Measurements from ENCODE around the gene VENTX. TPM values are rescaled to one million over a fixed set of nuclear protein-coding genes. Genes with fewer than 3 reads are reported as not detected.

VENTX gene
- polyA plus RNA-seq, 1 donor (not counting 4 experiments of a cell fraction or from before 2014, with no cell fraction given), result not detected

DNA sequence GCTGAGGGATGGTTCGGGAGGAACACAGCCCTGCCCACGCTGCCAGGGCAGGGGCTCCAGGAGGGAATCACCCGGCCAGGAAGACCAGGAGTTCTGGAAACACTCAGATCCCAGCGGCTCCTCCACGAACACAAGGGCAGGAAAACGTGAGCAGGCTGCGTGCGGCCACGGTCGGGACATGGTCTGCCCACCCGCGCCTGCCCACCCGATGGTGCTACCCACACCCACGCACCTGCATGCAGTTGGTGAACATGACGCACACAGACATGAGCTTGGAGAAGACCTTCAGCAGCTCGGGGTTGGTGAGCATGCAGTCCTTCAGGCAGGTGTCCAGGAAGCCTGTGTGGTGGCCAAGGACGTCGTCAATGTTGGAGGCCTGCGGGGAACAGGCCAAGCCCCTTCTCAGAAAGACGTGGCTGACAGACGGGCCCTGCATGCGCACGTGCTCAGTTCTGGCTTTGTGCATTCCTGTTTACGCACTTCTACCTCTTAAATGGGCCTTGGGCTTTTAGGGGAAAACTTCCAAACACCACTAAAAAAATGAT lies 45.3 kb downstream of the VENTX start:
- FAIRE-seq (no peak), DNase-seq (ENCODE audit: low read depth, low spot score) (no peak)
- Histone ChIP-seq H2AFZ (ENCODE audit: control insufficient read depth, low read length) (no peak overlapping the region), H3K9me1 (ENCODE audit: control insufficient read depth, extremely low read depth, insufficient read depth, low read length) (no peaks in the 10 kb centered on the region), H3K9ac (ENCODE audit: control insufficient read depth, extremely low read depth, insufficient read depth, low read length) (no peak overlapping the region), H3K4me3 (ENCODE audit: control insufficient read depth in 2 of 3, extremely low read depth in 1 of 3, insufficient read depth in 2 of 3, low read depth in 1 of 3, low read length in 3 of 3) (no peak overlapping the region), H3K27me3 (ENCODE audit: control insufficient read depth, extremely low read depth, insufficient read depth, low read length) (no peaks in the 10 kb centered on the region), H3K36me3 (ENCODE audit: control insufficient read depth in 2 of 2, extremely low read depth in 1 of 2, insufficient read depth in 2 of 2, low read length in 2 of 2) (peaks cover 25 to 34% of the 10 kb centered on the region in 2 experiments), H3K9me3 (ENCODE audit: control insufficient read depth, low read depth, low read length) (no peaks in the 10 kb centered on the region), H3K4me2 (ENCODE audit: control insufficient read depth, extremely low read depth, insufficient read depth, low read depth, low read length) (no peak overlapping the region), H3K79me2 (ENCODE audit: control insufficient read depth, insufficient read depth, low read length) (no peaks in the 10 kb centered on the region), H3K27ac (ENCODE audit: control insufficient read depth, insufficient read depth, low read length) (no peak overlapping the region), H3K4me1 (ENCODE audit: control insufficient read depth, extremely low read depth, insufficient read depth, low read length) (peaks cover 16% of the 10 kb centered on the region), H4K20me1 (ENCODE audit: control insufficient read depth, extremely low read depth, insufficient read depth, low read length) (no peaks in the 10 kb centered on the region)
- dilution Hi-C loops (cut with MboI; ENCODE audit: extremely low pct_ligation_motif_present, low sequenced_read_pairs), result no loop called here
- TF ChIP-seq, protein P1, sequence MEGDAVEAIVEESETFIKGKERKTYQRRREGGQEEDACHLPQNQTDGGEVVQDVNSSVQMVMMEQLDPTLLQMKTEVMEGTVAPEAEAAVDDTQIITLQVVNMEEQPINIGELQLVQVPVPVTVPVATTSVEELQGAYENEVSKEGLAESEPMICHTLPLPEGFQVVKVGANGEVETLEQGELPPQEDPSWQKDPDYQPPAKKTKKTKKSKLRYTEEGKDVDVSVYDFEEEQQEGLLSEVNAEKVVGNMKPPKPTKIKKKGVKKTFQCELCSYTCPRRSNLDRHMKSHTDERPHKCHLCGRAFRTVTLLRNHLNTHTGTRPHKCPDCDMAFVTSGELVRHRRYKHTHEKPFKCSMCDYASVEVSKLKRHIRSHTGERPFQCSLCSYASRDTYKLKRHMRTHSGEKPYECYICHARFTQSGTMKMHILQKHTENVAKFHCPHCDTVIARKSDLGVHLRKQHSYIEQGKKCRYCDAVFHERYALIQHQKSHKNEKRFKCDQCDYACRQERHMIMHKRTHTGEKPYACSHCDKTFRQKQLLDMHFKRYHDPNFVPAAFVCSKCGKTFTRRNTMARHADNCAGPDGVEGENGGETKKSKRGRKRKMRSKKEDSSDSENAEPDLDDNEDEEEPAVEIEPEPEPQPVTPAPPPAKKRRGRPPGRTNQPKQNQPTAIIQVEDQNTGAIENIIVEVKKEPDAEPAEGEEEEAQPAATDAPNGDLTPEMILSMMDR (optimal IDR thresholded peaks at IDR 0.05 in 1 of 3, IDR thresholded peaks at IDR 0.05 in 1 of 3, conservative IDR thresholded peaks at IDR 0.05 in 1 of 3; ENCODE audit: extremely low read depth in 1 of 3, insufficient read depth in 2 of 3, low read length in 3 of 3), result no peak

DNA sequence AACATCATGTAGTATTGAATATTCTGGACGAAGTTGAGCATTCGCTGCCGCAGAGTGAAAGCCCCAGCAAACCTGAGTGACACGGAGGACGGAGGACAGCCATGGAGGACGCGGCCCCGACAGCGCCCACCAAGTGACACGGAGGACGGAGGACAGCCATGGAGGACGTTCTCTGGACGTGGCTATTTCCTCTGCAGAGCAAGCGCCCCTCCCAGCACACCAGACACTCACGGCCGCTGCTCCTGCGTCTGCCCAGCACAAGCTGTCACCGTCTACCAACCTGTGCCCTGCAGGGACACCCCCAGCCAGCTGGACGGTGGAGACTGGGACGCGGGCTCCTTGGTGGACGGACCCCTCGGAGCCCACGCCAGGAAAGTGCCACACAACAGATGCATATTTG lies 46.3 kb downstream of the VENTX start:
- DNase-seq (ENCODE audit: low read depth, low spot score), result no peak
- dilution Hi-C loops (cut with MboI; ENCODE audit: extremely low pct_ligation_motif_present, low sequenced_read_pairs), result no loop called here
- peaks cover 6% of the 10 kb centered on the region for H3K4me1 ChIP-seq (ENCODE audit: control insufficient read depth, extremely low read depth, insufficient read depth, low read length)
- no peak for TF ChIP-seq EZH2 (IDR thresholded peaks at IDR 0.05; ENCODE audit: low read length)
- TF ChIP-seq, protein P1 (optimal IDR thresholded peaks at IDR 0.05 in 1 of 3, IDR thresholded peaks at IDR 0.05 in 1 of 3, conservative IDR thresholded peaks at IDR 0.05 in 1 of 3; ENCODE audit: extremely low read depth in 1 of 3, insufficient read depth in 2 of 3, low read length in 3 of 3), result no peak
- no peak overlapping the region for H3K4me3 ChIP-seq (ENCODE audit: control insufficient read depth in 2 of 3, extremely low read depth in 1 of 3, insufficient read depth in 2 of 3, low read depth in 1 of 3, low read length in 3 of 3)
- H3K9ac ChIP-seq (ENCODE audit: control insufficient read depth, extremely low read depth, insufficient read depth, low read length), result no peak overlapping the region
- no peaks in the 10 kb centered on the region for H3K27me3 ChIP-seq (ENCODE audit: control insufficient read depth, extremely low read depth, insufficient read depth, low read length)
- H4K20me1 ChIP-seq (ENCODE audit: control insufficient read depth, extremely low read depth, insufficient read depth, low read length), result no peaks in the 10 kb centered on the region
- H3K79me2 ChIP-seq (ENCODE audit: control insufficient read depth, insufficient read depth, low read length), result no peaks in the 10 kb centered on the region
- FAIRE-seq, result no peak
- no peak overlapping the region for H3K4me2 ChIP-seq (ENCODE audit: control insufficient read depth, extremely low read depth, insufficient read depth, low read depth, low read length)
- H3K36me3 ChIP-seq (ENCODE audit: control insufficient read depth in 2 of 2, extremely low read depth in 1 of 2, insufficient read depth in 2 of 2, low read length in 2 of 2), result peaks cover 30 to 44% of the 10 kb centered on the region in 2 experiments
- H3K9me3 ChIP-seq (ENCODE audit: control insufficient read depth, low read depth, low read length), result no peaks in the 10 kb centered on the region
- H3K9me1 ChIP-seq (ENCODE audit: control insufficient read depth, extremely low read depth, insufficient read depth, low read length), result no peaks in the 10 kb centered on the region
- H3K27ac ChIP-seq (ENCODE audit: control insufficient read depth, insufficient read depth, low read length), result no peak overlapping the region
- H2AFZ ChIP-seq (ENCODE audit: control insufficient read depth, low read length), result no peak overlapping the region
